DND-41 (cell line): ENCODE data around the gene ADAM17.

ENCODE experiments used
- ATAC-seq: fragments of 200-7000 bp; cut with Tn5 transposase; 3 replicates; pipeline ENCODE4 v1.9.1; 2021; ENCODE audit warnings: low read depth; ENCODE audit not compliant: insufficient read depth
- DNase-seq: peaks from one replicate; pipeline ENCODE4 v3.0.0-alpha.2; 2020
- H2AFZ ChIP-seq: 2 replicates; pipeline ENCODE4 v1.6.0; 2012; ENCODE audit warnings: low read depth, low read length
- H3K27ac ChIP-seq: 2 replicates; pipeline ENCODE4 v1.5.1; 2012; ENCODE audit warnings: low read length, inconsistent platforms
- H3K27me3 ChIP-seq: fragments of 200-600 bp; sonication (generic); 2 replicates; pipeline ENCODE4 v1.6.0; 2012; ENCODE audit warnings: low read length, mild to moderate bottlenecking, inconsistent platforms; ENCODE audit not compliant: insufficient read depth, poor library complexity
- H3K36me3 ChIP-seq: 2 replicates; pipeline ENCODE4 v1.5.1; 2012; ENCODE audit warnings: low read length, inconsistent platforms; ENCODE audit not compliant: insufficient read depth
- H3K4me1 ChIP-seq: 2 replicates; pipeline ENCODE4 v1.5.1; 2012; ENCODE audit warnings: mild to moderate bottlenecking, low read length; ENCODE audit not compliant: insufficient read depth
- H3K4me2 ChIP-seq: 2 replicates; pipeline ENCODE4 v1.6.0; 2012; ENCODE audit warnings: mild to moderate bottlenecking, moderate library complexity, low read length, inconsistent platforms; ENCODE audit not compliant: insufficient read depth
- H3K4me3 ChIP-seq, 2 experiments: fragments of 200-600 bp in 1 of 2; shearing (Covaris generic) in 1 of 2; 2 replicates each; pipeline ENCODE4 v1.5.1; 2012 to 2016; ENCODE audit warnings: inconsistent platforms in 2 of 2, low read length in 2 of 2, mild to moderate bottlenecking in 2 of 2, low read depth in 1 of 2, moderate library complexity in 1 of 2
- H3K79me2 ChIP-seq: 2 replicates; pipeline ENCODE4 v1.6.0; 2012; ENCODE audit warnings: low read length, inconsistent platforms; ENCODE audit not compliant: insufficient read depth
- H3K9ac ChIP-seq: 2 replicates; pipeline ENCODE4 v1.6.0; 2012; ENCODE audit warnings: low read depth, mild to moderate bottlenecking, inconsistent platforms, low read length, moderate library complexity
- H3K9me3 ChIP-seq: 2 replicates; pipeline ENCODE4 v1.5.1; 2012; ENCODE audit warnings: low read length, moderate library complexity, mild to moderate bottlenecking, inconsistent platforms; ENCODE audit not compliant: insufficient read depth, severe bottlenecking
- H4K20me1 ChIP-seq: 2 replicates; pipeline ENCODE4 v1.6.0; 2012; ENCODE audit warnings: low read length; ENCODE audit not compliant: insufficient read depth
- EZH2 ChIP-seq: IDR thresholded peaks from 3 replicates; pipeline ENCODE4 v1.6.1; 2012; ENCODE audit warnings: borderline replicate concordance, low read depth, mild to moderate bottlenecking, moderate library complexity, low read length, inconsistent platforms; ENCODE audit not compliant: severe bottlenecking
- TF ChIP-seq, protein P1 (sequence below): IDR thresholded peaks from 2 replicates; pipeline ENCODE4 v1.5.1; 2012; ENCODE audit warnings: borderline replicate concordance, low read length, moderate library complexity, mild to moderate bottlenecking; ENCODE audit not compliant: poor library complexity, severe bottlenecking; ENCODE audit errors: extremely low read depth

Gene ADAM17

DNA sequence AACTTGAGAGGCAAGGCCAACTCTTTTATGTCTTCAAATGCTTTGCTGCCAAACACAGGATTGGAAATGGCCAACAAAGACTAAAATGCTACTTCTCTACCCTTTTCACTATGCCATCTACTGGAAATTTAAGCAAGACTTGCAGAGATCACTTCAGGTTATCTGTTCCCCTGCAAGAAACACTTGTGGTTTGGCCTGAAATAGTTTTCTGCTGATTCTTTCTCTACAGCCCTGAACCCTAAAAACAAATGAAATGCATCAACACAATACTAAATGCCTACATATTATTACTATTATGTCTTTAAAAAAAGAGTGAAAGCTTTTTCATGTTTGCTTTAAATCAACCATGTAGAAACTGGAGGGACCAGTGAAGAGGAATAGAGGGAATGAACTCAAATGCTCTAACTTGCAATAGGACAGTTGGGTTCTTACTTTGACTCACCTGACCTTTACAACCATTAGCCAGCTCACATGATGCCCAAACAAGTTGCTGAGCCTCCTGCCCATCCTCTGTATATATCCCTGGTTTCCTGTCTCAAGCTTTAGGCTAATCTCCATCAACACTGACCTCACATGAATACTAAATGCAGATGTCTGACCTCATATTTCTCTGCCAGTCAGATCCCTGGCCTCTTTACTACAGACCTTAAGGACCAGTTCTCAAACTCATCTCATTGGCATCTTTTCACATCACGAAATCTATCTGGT is 17.5 kb upstream of the ADAM17 start:
- no peaks in the 10 kb centered on the region for H3K27me3 ChIP-seq
- no peaks in the 10 kb centered on the region for H3K9me3 ChIP-seq
- no peak overlapping the region for H2AFZ ChIP-seq
- DNase-seq (no peak), ATAC-seq (no peak)
- no peak overlapping the region for H3K4me2 ChIP-seq
- no peaks in the 10 kb centered on the region for H3K36me3 ChIP-seq
- no peak overlapping the region for H3K27ac ChIP-seq
- H3K9ac ChIP-seq, result no peak overlapping the region
- H3K4me1 ChIP-seq, result no peaks in the 10 kb centered on the region
- H3K79me2 ChIP-seq, result no peaks in the 10 kb centered on the region
- no peaks in the 10 kb centered on the region for H4K20me1 ChIP-seq
- TF ChIP-seq, protein P1, sequence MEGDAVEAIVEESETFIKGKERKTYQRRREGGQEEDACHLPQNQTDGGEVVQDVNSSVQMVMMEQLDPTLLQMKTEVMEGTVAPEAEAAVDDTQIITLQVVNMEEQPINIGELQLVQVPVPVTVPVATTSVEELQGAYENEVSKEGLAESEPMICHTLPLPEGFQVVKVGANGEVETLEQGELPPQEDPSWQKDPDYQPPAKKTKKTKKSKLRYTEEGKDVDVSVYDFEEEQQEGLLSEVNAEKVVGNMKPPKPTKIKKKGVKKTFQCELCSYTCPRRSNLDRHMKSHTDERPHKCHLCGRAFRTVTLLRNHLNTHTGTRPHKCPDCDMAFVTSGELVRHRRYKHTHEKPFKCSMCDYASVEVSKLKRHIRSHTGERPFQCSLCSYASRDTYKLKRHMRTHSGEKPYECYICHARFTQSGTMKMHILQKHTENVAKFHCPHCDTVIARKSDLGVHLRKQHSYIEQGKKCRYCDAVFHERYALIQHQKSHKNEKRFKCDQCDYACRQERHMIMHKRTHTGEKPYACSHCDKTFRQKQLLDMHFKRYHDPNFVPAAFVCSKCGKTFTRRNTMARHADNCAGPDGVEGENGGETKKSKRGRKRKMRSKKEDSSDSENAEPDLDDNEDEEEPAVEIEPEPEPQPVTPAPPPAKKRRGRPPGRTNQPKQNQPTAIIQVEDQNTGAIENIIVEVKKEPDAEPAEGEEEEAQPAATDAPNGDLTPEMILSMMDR, result no peak
- TF ChIP-seq EZH2, result no peak
- no peak overlapping the region for H3K4me3 ChIP-seq

DNA sequence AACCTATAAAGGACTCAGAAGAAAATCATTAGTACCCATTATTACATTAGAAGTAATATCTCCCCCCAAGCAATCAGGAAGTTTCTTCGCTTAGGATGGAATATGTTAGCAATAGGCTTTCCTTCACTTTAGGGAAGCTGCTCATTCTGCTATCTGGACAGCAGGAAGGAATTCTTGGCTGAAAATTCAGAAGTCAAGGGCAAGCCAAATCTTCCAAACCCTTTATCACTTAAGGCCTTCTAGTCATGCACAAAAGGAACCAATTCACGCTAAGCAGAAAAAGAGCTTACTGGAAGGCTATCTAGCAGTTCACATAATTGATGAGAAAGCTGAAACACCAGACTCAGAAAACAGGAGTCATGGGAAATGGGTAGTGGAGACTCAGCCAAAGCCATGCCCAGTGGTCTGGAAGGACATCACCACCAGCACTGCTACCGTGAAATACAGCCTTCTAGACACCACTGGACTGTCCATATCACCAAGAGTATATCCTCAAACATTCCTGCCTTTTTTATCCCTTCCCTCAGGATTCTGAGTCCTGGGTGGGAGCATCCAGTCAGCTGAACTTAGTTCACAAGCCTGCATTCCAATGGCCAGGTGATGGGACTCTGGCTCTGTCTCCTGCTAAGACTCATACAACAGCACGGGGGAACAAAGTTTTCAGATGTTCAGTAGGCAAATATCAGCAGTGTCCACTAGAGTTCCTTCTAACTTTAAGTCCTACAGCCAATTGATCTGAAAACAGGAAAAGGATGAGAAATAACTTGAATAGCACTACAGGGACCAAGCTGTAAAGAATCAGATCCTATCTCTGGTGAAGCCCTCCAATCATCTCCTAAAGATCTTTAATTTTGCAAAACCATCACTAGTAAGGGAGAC is 14.8 kb upstream of the ADAM17 start:
- Histone ChIP-seq H3K4me2 (no peak overlapping the region), H3K4me1 (no peaks in the 10 kb centered on the region), H3K9me3 (no peaks in the 10 kb centered on the region), H2AFZ (no peak overlapping the region), H4K20me1 (no peaks in the 10 kb centered on the region), H3K36me3 (no peaks in the 10 kb centered on the region), H3K27me3 (no peaks in the 10 kb centered on the region), H3K79me2 (no peaks in the 10 kb centered on the region), H3K4me3 (no peak overlapping the region), H3K27ac (no peak overlapping the region), H3K9ac (no peak overlapping the region)
- ATAC-seq (no peak), DNase-seq (no peak)
- TF ChIP-seq, protein P1, result no peak
- no peak for TF ChIP-seq EZH2

DNA sequence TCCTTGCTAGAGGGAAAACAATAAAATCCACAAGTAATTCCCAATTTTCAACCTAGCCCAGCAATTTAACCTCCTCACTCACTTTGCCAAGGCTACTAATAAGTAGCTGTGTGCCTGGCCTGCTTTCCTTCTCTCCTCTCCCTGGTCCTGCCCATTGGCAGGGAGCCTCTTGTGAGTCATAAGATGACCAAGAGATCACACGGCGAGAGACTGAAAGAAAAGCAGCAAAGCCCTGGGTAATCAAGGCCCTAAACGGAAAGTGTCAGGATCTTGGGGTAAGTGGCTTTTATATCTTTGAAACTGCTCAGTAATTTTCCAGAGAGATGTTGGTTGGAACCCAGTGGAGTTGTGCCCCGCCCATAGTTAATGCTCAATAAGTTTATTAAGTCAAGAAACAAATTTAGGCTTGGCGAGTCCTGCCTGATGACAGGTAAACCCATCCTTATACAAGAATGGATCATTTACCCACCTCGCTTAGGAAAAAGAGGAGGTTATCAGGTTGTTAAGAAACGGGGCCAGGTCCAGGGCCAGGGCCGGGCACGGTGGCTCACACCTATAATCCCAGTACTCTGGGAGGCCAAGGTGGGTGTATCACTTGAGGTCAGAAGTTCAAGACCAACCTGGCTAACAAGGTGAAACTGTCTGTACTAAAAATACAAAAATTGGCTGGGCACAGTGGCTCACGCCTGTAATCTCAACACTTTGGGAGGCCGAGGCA is 10.0 kb upstream of the ADAM17 start:
- no peak for ATAC-seq

More for the DNA sequence above, 10.0 kb upstream of the ADAM17 start:
- no peak overlapping the region for H3K9ac ChIP-seq
- no peaks in the 10 kb centered on the region for H4K20me1 ChIP-seq
- H3K27ac ChIP-seq, result no peak overlapping the region
- no peak overlapping the region for H3K4me3 ChIP-seq
- no peaks in the 10 kb centered on the region for H3K27me3 ChIP-seq
- no peak overlapping the region for H3K4me2 ChIP-seq
- TF ChIP-seq EZH2, result no peak
- TF ChIP-seq, protein P1, result no peak
- no peak overlapping the region for H2AFZ ChIP-seq
- no peaks in the 10 kb centered on the region for H3K4me1 ChIP-seq
- H3K36me3 ChIP-seq, result no peaks in the 10 kb centered on the region
- no peaks in the 10 kb centered on the region for H3K9me3 ChIP-seq
- DNase-seq, result no peak
- H3K79me2 ChIP-seq, result no peaks in the 10 kb centered on the region
